Non-pigmented ciliary epithelial cell (primary cell): ENCODE measurements around the gene ANKLE1.
"Not testable (repeated sequence)": the region's sequence is repeated elsewhere in the genome, so short reads cannot be mapped to it uniquely, and the experiment has no call there.

ENCODE experiments used
- DNase-seq: peaks from one replicate; pipeline ENCODE4 v3.0.0-alpha.2; 2010; ENCODE audit warnings: low read depth

ANKLE1 gene

DNA sequence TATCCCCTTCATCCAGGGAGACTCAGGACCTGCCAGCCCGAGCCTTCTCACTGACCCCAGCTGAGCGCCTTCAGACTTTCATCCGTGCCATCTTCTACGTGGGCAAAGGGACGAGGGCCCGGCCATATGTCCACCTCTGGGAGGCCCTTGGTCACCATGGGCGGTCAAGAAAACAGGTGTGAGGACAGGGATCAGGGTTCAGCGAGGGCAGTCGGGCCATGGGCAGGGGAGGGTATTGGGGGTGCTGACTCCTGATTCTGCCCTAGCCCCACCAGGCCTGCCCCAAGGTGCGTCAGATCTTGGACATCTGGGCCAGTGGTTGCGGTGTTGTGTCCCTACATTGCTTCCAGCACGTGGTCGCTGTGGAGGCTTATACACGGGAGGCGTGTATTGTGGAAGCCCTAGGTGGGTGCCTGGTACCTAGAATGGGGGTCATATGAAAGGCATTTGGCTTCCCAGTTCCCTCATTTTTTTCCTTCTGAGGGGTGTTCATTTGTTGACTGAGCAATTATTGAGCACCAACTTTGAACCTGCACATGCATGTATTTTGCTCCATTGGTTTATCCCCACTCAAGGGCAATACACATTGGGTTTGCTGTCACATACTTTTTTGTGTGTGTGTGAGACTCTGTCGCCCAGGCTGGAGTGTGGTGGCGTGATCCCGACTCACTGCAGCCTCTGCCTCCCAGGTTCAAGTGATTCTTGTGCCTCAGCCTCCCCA is 3.9 kb downstream of the ANKLE1 start:
- no peak for DNase-seq

DNA sequence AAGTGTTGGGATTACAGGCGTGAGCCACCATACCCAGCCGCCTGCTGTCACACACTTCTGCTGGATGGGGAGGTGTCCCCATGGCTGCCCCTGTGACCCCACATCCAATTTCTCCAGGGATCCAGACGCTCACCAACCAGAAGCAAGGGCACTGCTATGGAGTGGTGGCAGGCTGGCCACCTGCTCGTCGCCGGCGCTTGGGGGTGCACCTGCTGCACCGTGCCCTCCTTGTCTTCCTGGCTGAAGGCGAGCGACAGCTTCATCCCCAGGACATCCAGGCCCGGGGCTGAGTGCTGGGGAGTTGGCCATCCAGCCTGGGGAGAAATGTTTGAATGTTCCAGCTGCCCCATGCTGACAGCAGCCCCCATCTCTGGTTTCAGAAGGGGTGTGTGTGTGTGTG is 4.6 kb downstream of the ANKLE1 start:
- DNase-seq: no peak

DNA sequence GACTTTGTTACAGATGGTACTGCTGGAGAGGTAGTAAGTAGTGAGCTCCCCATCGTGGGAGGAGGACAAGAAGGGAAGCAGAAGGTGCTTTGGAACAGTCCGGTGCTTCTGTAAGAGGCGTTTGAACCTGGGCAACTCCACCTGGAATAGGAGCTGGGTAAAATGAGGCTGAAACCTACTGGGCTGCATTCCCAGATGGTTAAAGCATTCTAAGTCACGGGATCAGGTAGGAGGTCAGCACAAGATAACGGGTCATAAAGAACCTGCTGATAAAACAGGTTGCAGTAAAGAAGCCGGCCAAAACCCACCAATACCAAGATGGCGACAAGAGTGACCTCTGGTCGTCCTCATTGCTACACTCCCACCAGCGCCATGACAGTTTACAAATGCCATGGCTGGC is 5.1 kb downstream of the ANKLE1 start:
- DNase-seq: no peak

DNA sequence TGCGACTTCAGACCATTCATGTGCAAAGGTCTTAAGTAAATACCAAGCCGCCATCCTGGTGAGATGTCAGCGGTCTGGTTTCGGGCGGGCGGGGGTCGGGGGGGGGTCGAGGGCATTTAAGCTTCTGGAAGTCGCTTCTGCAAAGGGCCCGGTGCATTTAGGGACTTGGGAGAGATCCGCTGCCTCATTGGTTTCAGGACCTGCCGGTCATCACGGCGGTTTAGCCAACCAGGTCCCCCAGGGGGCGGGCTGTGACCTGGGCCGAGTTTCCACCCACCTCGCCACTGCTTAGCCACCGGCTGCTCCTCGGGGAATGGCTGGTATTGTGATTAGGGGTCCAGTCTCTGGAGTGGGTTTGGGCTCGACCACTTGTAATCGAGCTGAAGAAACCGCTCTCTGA is 7.8 kb downstream of the ANKLE1 start:
- peak; percentile 79 for DNase-seq

DNA sequence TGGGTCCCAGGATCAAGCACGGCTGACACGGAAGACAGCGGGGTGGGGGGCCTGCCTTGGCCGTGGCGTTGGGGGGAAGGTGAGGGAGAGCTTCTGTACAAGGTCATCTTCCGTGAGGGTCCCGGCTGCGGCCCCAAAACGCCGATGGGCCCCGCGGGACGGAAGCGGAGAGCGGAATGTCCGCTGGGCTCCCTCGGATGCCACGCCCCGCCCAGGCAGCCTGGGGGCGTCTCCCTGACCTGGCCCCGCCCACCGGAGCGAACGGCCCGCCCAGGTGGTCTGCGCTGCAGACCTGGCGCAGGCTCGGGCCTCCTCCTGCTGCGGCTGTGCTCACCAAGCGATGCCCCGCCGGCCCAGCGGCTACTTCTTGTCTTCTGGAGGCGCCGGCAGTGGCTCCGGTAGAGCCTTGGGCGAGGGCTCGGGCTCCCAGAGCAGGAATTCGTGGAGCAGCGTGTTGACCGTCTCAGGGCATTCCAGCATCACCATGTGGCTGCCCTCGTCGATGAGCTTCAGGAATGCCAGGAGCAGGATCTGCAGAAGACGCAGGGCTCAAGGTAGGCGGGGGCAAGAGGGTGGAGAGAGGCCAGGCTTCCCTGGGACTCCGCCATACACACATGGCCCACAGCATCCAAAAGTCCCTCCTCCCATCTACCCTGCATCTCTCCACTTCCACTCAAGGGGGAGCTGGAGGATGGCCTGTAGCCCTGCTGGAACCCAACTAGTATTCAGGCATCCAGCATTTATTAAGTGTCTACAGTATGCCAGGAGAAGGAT is 10.8 kb downstream of the ANKLE1 start:
- DNase-seq: no peak

DNA sequence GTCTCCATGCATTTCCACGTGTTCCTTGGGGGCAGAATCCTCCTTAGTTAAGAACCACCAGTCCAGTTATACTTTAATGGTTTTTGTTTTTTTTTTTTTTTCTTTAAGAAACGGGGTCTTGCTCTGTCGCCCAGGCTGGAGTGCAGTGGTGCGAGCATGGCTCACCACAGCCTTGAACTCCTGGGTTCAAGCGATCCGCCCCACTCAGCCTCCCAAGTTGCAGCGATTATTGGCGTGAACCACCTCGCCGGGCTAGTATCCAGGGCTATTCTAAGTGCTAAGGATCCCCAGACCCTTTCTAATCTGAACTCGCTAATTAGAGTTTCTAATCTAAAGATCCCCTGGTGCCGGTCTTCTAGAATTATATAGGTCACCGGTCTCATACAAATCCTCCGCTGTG is 11.9 kb downstream of the ANKLE1 start:
- no peak for DNase-seq

DNA sequence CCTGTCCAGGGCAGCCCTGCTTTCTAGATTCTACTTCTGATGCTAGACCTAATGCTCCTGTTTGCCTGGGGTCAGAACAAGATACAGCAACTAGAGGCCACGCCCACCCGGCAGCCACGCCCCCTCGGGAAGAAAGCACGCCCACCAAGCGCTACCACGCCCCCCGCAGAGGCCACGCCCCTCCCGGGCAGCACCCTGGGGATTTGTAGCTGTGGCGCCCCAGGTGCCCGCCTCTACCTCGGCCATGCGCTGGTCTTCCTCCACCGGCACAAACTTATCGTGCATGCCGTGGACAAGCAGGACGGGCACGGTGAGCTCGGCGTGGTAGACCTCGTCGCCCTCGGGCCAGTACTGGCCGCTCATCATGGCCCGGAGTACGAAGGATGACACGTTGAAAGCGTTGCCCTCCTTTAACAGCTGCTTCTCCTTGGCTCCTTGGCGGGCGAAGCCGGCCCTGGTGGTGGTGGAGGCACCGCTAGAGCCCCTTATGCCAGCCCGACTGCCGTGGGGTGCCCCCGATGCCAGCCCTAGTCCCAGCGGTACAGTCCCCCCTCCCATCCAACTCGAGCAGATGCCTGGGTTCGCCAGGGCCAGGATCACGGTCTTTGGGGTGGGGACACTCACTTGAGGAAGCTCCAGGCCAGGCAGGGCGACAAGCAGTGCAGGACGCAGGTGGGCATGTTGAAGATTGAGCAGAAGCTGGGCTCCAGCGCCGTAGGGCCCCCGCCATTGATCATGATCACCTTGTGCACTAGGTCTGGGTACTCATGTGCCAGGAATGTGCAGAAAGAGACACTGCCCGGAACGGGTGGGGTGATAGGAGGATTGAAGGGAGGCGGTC is 12.6 kb downstream of the ANKLE1 start:
- no peak for DNase-seq

DNA sequence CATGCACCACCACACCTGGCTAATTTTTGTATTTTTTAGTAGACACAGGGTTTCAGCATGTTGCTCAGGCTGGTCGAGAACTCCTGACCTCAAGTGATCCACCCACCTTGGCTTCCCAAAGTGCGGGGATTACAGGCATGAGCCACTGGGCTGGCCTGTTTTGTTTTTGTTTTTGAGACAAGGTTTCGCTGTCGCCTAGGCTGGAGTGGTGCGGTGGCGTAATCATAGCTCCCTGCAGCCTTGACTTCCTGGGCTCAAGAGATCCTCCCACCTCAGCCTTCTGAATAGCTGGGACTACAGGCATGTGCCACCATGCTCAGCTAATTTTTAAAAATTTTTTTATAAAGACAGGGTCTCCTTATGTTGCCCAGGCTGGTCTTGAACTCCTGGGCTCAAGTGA is 13.8 kb downstream of the ANKLE1 start:
- DNase-seq: not testable (repeated sequence)

DNA sequence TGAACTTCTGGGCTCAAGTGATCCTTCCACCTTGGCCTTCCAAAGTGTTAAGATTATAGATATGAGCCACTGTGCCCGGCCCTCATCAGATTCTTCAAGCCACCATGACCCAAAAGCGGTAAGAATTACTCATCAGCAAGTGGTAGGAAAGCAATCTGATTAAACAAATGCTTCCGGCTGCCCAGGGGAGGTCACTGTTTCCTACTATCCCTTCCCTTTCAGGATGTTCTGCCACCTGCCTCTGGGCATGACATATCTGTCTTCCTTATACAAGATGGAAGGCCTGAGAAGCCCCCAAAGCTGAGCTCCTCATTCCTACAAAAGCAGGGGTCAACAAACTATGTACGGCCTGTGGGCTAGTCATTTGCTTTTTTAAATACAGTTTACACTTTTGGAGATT is 14.6 kb downstream of the ANKLE1 start:
- no peak for DNase-seq

DNA sequence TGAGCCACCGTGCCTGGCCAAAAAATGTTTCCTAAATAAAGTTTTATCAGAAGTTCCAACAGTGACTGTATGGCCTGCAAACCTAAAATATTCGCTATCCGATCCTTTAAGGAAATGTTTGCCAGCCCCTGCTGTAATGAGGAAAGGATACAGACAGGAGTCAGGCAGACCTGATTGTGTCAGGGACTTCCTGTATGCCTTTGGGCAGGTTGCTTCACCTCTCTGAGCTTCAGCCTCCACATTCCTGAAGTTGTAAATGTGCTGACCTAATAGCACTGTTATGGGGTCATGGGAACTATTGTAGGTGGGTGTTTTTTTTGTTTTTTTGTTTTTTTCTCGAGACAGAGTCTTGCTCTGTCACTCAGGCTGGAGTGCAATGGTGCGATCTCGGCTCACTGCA is 15.3 kb downstream of the ANKLE1 start:
- no peak for DNase-seq

DNA sequence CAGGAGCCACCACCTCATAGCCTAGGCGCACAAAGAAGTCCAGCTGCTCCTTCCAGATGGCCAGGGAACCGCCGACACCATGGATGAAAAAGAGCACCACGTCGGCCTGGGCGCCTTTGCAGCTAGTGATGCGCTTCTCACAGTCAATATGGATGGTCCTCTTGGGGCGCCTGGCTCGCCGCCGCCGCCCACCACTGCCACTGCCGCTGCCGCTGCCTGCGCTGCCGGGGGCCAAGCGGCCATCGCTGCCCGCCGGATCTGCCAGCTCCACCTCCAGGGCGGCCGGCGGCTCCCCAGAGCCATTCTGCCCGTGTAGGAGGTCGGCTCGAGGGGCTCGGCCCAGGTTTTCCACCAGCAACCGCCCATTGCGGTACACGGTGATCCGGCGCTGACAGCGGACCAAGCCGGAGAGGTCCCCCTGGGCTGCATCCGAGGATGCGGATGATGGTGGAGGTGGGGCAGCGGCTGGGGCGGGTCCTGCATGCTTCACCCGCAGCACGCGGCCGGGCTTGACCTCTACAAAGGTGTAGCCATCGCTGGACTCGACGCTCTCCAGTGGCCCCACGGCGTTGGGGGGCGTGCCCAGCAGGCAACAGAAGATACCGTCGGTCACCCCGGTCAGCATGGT is 19.4 kb downstream of the ANKLE1 start:
- no peak for DNase-seq

DNA sequence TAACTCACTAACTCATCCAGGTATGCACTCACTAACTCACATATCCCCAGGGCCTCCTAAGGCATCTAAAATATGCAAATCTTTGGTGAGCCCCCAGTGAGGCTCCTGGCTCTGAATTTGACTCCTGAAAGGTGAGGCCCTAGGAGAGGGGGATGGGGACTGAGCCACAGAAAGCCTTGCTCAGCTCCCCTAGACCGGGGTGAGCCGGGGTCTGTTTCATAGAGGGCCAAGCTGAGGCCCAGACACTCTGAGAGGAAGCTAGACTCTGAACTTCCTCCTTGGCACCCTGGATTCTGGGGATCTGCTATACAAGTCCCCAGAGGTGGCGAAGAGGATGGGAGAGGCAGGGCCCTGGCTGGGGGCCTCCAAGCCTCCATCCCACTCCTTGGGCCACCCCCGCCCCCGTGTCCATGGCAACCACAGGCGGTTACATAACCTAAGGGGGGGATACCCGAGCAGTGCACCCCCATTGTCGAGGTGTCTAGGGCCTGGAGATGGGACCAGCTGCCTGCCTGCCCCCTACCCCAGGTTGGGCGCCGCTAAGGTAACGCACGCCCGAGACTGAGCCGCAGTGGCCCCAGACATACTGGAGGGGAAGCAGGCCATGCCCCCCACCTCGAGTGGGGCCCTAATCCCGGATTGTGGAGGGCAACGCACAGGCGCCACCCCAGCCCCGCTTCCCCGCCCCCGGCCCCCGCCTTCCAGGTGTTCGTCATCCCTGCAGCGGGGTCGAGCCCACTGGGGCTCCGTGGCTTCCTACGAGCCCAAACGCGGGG is 20.9 kb downstream of the ANKLE1 start:
- DNase-seq: no peak

DNA sequence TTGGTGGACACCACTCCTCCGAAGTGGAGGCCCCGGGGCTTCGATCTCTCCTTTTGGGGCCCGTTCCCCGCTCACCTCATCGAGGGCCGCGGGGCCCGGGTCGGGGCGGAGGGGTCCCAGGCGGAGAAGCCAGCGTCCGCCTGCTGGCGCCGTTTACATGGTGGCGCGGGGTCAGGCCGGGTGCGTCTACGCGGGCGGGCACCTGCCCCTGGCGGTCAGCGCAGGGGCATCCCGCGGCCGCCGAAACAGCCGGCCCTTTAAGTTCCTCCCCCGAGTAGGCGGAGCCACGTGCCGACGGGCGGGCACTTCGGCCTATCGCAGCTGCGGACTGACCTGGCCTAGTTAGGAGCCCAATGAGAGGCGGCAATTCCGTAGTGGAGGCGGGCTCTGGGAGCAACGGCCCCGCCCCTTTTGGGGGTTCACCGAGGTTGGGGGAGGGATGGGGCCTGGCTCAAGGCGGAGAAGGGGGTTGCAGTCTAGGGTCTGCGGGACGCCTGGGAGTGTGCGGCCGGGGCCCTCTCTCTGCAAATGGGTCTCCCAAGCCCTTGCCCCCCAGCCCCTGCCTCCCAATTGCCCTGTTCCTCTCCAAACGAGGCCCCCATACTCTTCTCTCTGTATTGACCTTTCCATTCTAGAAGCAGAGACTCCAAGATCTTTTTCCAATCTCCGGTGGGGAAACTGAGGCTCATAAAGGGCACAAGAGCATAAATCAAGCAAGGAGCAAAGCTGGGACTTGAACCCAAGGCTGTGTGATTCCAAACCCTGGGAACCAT is 21.7 kb downstream of the ANKLE1 start, which contains the start of gene ABHD8:
TSS of gene ABHD8 (minus strand) at position 259 of the 773 bp plus-strand sequence. CDS start 1,809 bp downstream, outside the sequence.
- peak; percentile 82 for DNase-seq

DNA sequence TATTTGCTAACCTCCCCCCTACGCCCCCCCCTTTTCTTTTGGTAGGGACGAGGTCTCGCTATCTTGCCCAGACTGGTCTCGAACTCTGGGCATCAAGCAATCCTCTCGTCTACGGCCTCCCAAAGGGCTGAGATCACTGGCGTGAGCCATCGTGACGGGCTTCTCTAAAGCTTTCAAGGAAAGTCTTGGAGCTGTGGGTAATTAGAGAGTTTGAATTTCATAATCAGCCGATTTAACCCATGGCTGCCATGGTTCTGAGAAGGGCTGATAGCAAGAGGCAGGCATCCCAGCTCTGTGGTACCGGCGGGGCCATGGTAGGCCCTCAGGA is 22.2 kb downstream of the ANKLE1 start:
- DNase-seq: no peak

DNA sequence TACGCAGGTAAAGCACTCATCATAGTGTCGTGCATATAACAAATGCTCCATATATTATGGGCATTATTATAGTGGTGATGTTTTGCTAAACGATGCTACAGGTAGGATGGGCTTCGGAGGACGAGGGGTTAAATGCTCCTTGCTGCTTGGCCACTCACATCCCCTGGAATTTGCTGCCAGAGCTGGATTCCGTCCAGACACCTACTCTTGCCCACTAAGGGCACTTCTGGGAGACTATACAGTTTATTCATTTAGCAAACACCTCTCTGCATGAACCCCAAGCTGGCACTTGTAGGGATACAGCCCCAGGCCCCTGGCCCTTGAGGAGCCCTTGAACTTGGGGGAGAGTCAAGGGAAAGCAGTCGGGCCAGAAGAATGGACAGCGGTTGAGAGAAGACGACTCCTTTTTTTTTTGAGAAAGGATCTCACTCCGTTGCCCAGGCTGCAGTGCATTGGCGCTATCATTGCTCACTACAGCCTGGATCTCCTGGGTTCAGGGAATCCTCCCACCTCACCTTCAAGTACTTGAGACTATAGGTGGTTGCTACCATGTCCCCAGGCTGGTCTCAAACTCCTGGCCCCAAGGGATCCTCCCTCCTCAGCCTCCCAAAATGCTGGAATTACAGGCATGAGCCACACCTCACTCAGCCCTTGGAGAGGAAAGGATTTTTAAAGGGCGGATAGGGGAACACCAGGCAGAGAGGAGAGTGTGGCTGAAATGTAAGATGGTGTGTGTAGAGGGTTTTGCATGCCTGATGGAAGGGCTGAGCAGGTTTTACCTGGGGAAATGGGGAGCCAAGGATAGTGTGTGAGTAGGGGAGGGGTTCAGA is 22.9 kb downstream of the ANKLE1 start:
- no peak for DNase-seq

DNA sequence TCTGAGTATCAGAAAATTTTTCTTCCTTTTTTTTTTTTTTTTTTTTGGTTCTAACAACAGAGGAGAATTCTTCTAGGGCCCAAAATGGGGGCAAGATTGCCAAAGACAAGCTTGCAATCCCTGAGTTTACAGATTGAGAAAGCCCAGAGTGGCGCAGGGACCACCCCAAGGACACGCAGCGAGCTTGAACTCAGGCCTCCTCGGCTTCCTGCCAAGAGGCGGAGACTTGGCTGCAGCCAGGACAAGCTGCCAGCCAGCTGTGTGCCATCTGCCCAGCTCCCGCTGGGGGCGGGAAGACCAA is 23.5 kb downstream of the ANKLE1 start:
- no peak for DNase-seq

DNA sequence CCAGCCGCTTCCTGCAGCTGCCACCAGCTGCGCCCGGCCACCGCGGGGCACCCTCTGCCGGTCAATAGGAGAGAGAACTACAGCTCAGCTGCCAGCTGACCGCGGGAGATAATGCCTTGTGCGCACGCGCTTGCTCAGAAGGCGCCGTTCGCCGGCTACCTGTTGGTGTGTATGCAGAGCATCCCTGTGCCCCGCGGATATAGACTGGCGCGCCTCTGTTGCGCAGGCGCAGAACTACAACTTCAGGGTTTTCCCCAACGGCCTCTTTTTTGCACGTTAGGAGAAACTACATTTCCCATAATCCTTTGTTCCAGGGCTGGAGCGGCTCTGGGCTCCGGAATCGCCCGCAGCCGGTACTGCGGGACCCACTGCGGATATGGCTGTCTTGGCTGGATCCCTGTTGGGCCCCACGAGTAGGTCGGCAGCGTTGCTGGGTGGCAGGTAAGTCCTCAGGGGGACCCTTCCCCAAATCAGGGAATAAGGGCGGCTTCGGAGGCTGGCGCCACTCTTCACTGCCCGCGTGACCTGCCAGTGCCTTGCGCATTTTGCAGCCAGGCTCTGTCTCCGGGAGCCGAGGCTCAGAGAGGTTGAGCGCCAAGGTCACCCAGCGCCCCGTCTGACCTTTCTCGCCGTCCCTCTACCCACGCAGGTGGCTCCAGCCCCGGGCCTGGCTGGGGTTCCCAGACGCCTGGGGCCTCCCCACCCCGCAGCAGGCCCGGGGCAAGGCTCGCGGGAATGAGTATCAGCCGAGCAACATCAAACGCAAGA is 24.0 kb downstream of the ANKLE1 start, which contains the start of gene MRPL34:
TSS of gene MRPL34 (plus strand) at position 356 of the 768 bp plus-strand sequence. CDS start at position 377, 21 bp downstream.
- DNase-seq: peak; percentile 85

DNA sequence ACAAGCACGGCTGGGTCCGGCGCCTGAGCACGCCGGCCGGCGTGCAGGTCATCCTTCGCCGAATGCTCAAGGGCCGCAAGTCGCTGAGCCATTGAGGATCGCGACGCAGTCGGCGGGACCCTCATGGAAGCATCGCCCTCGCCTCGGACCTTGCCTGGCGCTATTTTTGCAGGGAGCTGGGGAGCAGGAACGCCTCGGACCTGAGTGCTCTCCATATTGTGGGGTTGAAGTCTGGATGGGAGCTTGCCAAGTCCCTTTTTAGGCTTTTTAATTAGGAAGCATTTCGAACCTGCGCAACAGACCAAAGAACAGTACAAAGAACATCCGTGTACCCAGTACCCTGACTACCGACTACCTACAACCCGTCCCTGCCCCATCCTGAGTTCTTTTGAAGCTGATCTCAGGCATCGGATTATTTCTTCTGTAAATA is 24.6 kb downstream of the ANKLE1 start:
- no peak for DNase-seq

DNA sequence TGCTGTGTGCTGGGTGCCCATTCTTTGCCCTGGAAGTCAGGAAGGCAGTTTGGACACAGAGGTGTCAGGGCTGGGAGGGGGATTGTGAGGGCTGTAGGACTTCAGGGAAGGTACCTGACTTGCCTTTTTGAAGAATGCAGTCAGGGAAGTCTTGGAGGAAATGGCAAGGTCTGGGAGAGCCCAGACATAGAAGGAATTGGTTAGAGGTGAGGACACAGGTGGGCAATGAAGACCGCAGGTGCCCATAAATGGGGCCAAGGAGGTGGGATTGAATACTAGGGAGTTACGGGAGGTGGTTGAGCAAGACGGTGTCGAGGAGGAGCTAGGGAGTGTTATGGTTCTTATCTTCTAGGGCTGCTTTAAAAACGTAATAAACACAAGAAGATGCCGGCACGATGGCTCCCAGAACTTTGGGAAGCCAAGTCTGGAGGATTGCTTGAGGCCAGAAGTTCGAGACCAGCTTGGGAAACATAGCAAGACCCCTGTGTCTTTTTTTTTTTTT is 26.2 kb downstream of the ANKLE1 start:
- no peak for DNase-seq
